IPS-20b (cell line): ENCODE results near the gene LRRC2.
"Not testable (repeated sequence)": the region's sequence is repeated elsewhere in the genome, so short reads cannot be mapped to it uniquely, and the experiment has no call there.

Experiments used
- H3K27ac ChIP-seq: one replicate; pipeline ENCODE4 v1.5.1; 2013; ENCODE audit warnings: low read length
- H3K27me3 ChIP-seq: 2 replicates; pipeline ENCODE4 v1.6.1; 2013; ENCODE audit warnings: mild to moderate bottlenecking, low read length, inconsistent platforms; ENCODE audit not compliant: insufficient read depth
- H3K36me3 ChIP-seq: 2 replicates; pipeline ENCODE4 v1.6.1; 2013; ENCODE audit warnings: low read depth, mild to moderate bottlenecking, inconsistent platforms, low read length, moderate library complexity; ENCODE audit not compliant: insufficient read depth
- H3K4me1 ChIP-seq: 2 replicates; pipeline ENCODE4 v1.6.1; 2013; ENCODE audit warnings: mild to moderate bottlenecking, control low read depth, inconsistent platforms, low read length, moderate library complexity; ENCODE audit not compliant: insufficient read depth
- H3K4me3 ChIP-seq: 2 replicates; pipeline ENCODE4 v1.5.1; 2013; ENCODE audit warnings: mild to moderate bottlenecking, low read length, inconsistent platforms
- H3K9ac ChIP-seq: 2 replicates; pipeline ENCODE4 v1.6.1; 2013; ENCODE audit warnings: low read depth, mild to moderate bottlenecking, inconsistent platforms, low read length, moderate library complexity
- H3K9me3 ChIP-seq: 2 replicates; pipeline ENCODE4 v1.6.1; 2013; ENCODE audit warnings: mild to moderate bottlenecking, low read depth, low read length, inconsistent platforms; ENCODE audit not compliant: insufficient read depth

Gene LRRC2

GRCh38 chr3:46548611-46549010, 17.5 kb downstream of the LRRC2 start:
- H3K27ac ChIP-seq: not testable (repeated sequence)
- H3K4me1 ChIP-seq: peaks cover 31% of the 10 kb centered on the region

GRCh38 chr3:46546896-46547440, 19.1 kb downstream of the LRRC2 start:
- H3K27ac ChIP-seq: peak overlapping the region; percentile 42
- peaks cover 16% of the 10 kb centered on the region; the same call in 1 of the 2 replicates for H3K36me3 ChIP-seq
- 0 out of 2 replicates have a peak overlapping the region, but pooled peaks have one; percentile 34 for H3K4me3 ChIP-seq
- H3K9me3 ChIP-seq: peaks cover 11% of the 10 kb centered on the region
- H3K4me1 ChIP-seq: peaks cover 31% of the 10 kb centered on the region
- no peaks in the 10 kb centered on the region for H3K27me3 ChIP-seq
- H3K9ac ChIP-seq: peak overlapping the region; percentile 67; the same call in 1 of the 2 replicates

More at GRCh38 chr3:46548611-46549010, 17.5 kb downstream of the LRRC2 start:
- H3K9me3 ChIP-seq: peaks cover 11% of the 10 kb centered on the region
- not testable (repeated sequence) for H3K27me3 ChIP-seq, H3K4me3 ChIP-seq, H3K9ac ChIP-seq
- peaks cover 16% of the 10 kb centered on the region; the same call in 1 of the 2 replicates for H3K36me3 ChIP-seq

DNA sequence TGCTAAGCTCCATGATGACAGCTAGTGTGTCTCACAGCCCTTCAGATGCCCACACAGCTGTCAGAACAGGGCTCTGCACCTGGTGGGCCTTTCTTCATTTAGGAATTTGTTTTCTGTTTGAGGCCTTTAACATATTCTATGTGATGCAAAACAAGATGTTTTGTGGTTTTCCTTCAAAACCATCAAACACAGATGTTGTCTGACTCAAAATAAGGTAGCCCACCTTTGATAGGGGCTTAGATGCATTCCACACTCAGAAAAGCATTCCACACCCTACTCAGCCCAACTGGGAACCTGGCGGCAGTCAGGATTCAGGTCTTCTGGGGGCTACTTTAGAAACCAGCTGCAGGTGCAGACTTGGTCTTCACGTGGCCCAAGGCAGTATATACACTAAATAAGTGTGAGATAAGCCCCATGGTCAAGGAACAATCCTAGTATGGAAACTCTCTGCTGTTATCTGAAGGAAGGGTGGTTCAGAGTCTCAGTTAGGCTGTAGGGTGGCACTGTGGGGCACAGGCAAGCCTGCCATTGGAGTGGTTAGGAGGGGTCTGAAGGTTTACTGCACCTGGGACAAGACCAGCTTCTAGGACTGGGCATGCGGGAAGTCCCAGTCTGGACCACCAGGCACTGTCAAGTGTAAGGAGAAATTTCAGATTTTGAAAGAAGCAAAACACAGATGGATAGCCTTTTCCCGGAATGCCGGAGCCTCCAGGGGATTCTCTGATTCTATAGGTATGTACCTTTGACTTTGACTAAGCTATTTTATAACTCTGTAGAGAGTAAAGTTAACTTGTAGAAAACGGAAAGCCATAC, 20.1 kb downstream of the LRRC2 start:
- peak overlapping the region; percentile 67; the same call in 1 of the 2 replicates for H3K9ac ChIP-seq
- H3K9me3 ChIP-seq: peaks cover 11% of the 10 kb centered on the region
- H3K4me1 ChIP-seq: peaks cover 31% of the 10 kb centered on the region
- peak overlapping the region; percentile 77 for H3K27ac ChIP-seq
- H3K36me3 ChIP-seq: peaks cover 15% of the 10 kb centered on the region; the same call in 1 of the 2 replicates
- peak overlapping the region; percentile 50 for H3K4me3 ChIP-seq
- no peaks in the 10 kb centered on the region for H3K27me3 ChIP-seq

GRCh38 chr3:46544771-46545503, 21.2 kb downstream of the LRRC2 start:
- no peak overlapping the region for H3K4me3 ChIP-seq
- H3K27me3 ChIP-seq: no peaks in the 10 kb centered on the region
- H3K36me3 ChIP-seq: peaks cover 11% of the 10 kb centered on the region; the same call in 1 of the 2 replicates
- H3K9me3 ChIP-seq: peaks cover 11% of the 10 kb centered on the region
- peaks cover 31% of the 10 kb centered on the region for H3K4me1 ChIP-seq
- H3K9ac ChIP-seq: peak overlapping the region; percentile 7; the same call in 1 of the 2 replicates
- H3K27ac ChIP-seq: no peak overlapping the region

GRCh38 chr3:46542801-46543201, 23.3 kb downstream of the LRRC2 start:
- H3K27me3 ChIP-seq: no peaks in the 10 kb centered on the region
- H3K9me3 ChIP-seq: no peaks in the 10 kb centered on the region
- no peak overlapping the region for H3K4me3 ChIP-seq
- H3K9ac ChIP-seq: no peak overlapping the region
- H3K36me3 ChIP-seq: no peaks in the 10 kb centered on the region
- H3K4me1 ChIP-seq: peaks cover 32% of the 10 kb centered on the region
- no peak overlapping the region for H3K27ac ChIP-seq

- Histone ChIP-seq H3K36me3 (no peaks in the 10 kb centered on the region), H3K9me3 (no peaks in the 10 kb centered on the region), H3K27me3 (no peaks in the 10 kb centered on the region), H3K9ac (no peak overlapping the region), H3K27ac (no peak overlapping the region), H3K4me3 (no peak overlapping the region), H3K4me1 (peaks cover 36% of the 10 kb centered on the region)
Observed at GRCh38 chr3:46542344-46542743, 23.8 kb downstream of the LRRC2 start.

GRCh38 chr3:46541835-46542234, 24.3 kb downstream of the LRRC2 start:
- Histone ChIP-seq H3K4me3 (no peak overlapping the region), H3K9me3 (no peaks in the 10 kb centered on the region), H3K9ac (no peak overlapping the region), H3K36me3 (no peaks in the 10 kb centered on the region), H3K27ac (no peak overlapping the region), H3K4me1 (peaks cover 32% of the 10 kb centered on the region), H3K27me3 (no peaks in the 10 kb centered on the region)

GRCh38 chr3:46540550-46540949, 25.6 kb downstream of the LRRC2 start:
- Histone ChIP-seq H3K9me3 (no peaks in the 10 kb centered on the region), H3K4me3 (no peak overlapping the region), H3K27me3 (no peaks in the 10 kb centered on the region), H3K9ac (no peak overlapping the region), H3K27ac (no peak overlapping the region), H3K4me1 (peaks cover 20% of the 10 kb centered on the region; the same call in 1 of the 2 replicates), H3K36me3 (no peaks in the 10 kb centered on the region)

DNA sequence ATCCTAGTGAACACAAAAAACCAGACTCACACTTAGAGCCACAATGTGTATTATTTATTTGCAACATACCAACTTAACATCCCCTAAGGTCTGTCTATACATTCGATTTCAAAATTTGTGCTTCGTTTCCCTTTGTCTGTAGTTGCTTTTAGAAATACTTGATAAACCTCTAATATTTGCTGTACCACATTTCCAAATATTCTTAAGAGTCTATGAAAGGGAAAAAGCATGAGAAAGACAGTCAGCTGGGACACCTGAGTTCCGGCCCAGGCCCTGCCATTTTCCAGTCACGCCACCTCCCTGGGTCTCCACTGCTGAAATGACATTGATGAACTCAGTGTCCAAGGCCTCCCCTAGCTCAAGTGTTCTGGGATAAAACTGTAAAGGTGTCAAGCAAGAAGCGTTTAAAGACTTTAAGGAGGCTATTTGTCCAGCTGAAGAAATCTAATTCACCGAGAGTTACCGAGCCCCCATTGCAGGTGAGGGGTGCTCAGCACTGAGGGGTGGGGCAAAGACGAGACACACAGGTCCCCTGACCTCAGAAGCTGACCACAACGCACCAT, 26.6 kb downstream of the LRRC2 start:
- Histone ChIP-seq H3K9ac (no peak overlapping the region), H3K9me3 (no peaks in the 10 kb centered on the region), H3K27ac (no peak overlapping the region)

GRCh38 chr3:46538803-46539442, 27.2 kb downstream of the LRRC2 start:
- Histone ChIP-seq H3K4me1 (peaks cover 7% of the 10 kb centered on the region; the same call in 1 of the 2 replicates), H3K27ac (no peak overlapping the region), H3K36me3 (no peaks in the 10 kb centered on the region), H3K9ac (no peak overlapping the region), H3K9me3 (no peaks in the 10 kb centered on the region), H3K27me3 (no peaks in the 10 kb centered on the region), H3K4me3 (no peak overlapping the region)

More for the DNA sequence above, 26.6 kb downstream of the LRRC2 start:
- H3K36me3 ChIP-seq: no peaks in the 10 kb centered on the region
- no peak overlapping the region for H3K4me3 ChIP-seq
- no peaks in the 10 kb centered on the region for H3K27me3 ChIP-seq
- peaks cover 10% of the 10 kb centered on the region; the same call in 1 of the 2 replicates for H3K4me1 ChIP-seq

DNA sequence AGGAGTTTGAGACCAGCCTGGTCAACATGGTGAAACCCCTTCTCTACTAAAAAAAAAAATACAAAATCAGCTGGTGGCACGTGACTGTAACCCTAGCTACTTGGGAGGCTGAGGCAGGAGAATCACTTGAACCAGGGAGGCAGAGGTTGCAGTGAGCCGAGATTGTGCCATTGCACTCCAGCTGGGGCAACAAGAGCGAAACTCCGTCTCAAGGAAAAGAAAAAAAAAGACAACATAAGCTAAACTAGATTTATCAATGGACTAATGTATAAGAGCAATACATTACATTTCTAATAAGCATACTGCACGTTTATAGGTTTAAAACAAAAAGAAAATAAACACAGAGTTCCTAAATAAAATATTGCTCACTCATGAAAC, 27.7 kb downstream of the LRRC2 start:
- H3K4me1 ChIP-seq, H3K27ac ChIP-seq, H3K9ac ChIP-seq, H3K4me3 ChIP-seq, H3K27me3 ChIP-seq, H3K9me3 ChIP-seq, H3K36me3 ChIP-seq: not testable (repeated sequence)
